ENCODE measurements around the gene KRT81. TPM values are rescaled to one million over a fixed set of nuclear protein-coding genes. Genes with fewer than 3 reads are reported as not detected.
A peak's percentile ranks its signal among the peaks of the same experiment; 100 is the strongest.

KRT81 gene
- under 0.01 TPM in 1 of 2 replicates, not detected in the other for total RNA-seq

- DNase-seq (ENCODE audit: low read depth in 2 of 2) = no peak
Observed at GRCh38 chr12:52291267-52291935, at the start of gene KRT81. KRT81 (minus strand) TSS chr12:52291534; CDS start chr12:52291465, 69 bp downstream.

- DNase-seq (ENCODE audit: low read depth in 2 of 2) = no peak
Observed at GRCh38 chr12:52338241-52338960, 47.1 kb upstream of the KRT81 start.

- DNase-seq (ENCODE audit: low read depth in 2 of 2) = no peak
Observed at GRCh38 chr12:52337054-52337453, 45.7 kb upstream of the KRT81 start.

GRCh38 chr12:52336641-52337040 lies 45.3 kb upstream of the KRT81 start:
- DNase-seq (ENCODE audit: low read depth in 2 of 2) = no peak

GRCh38 chr12:52335598-52336262 lies 44.4 kb upstream of the KRT81 start:
- DNase-seq (ENCODE audit: low read depth in 2 of 2) = peak in 1 of 2 donors; percentile 18

- no peak for DNase-seq (ENCODE audit: low read depth in 2 of 2)
Observed at GRCh38 chr12:52334185-52334584, 42.9 kb upstream of the KRT81 start.

GRCh38 chr12:52333321-52333720 lies 42.0 kb upstream of the KRT81 start:
- no peak for DNase-seq (ENCODE audit: low read depth in 2 of 2)

- DNase-seq (ENCODE audit: low read depth in 2 of 2) = no peak
Observed at GRCh38 chr12:52332381-52332780, 41.0 kb upstream of the KRT81 start.

GRCh38 chr12:52331833-52332232 lies 40.5 kb upstream of the KRT81 start:
- no peak for DNase-seq (ENCODE audit: low read depth in 2 of 2)

GRCh38 chr12:52331039-52331438 lies 39.7 kb upstream of the KRT81 start:
- DNase-seq (ENCODE audit: low read depth in 2 of 2) = no peak

GRCh38 chr12:52327830-52328500 lies 36.6 kb upstream of the KRT81 start:
- no peak for DNase-seq (ENCODE audit: low read depth in 2 of 2)

- DNase-seq (ENCODE audit: low read depth in 2 of 2) = peak; percentile 92 to 95
Observed at GRCh38 chr12:52327052-52327829, 35.9 kb upstream of the KRT81 start.

GRCh38 chr12:52324153-52324444 lies 32.8 kb upstream of the KRT81 start:
- DNase-seq (ENCODE audit: low read depth in 2 of 2) = no peak

GRCh38 chr12:52323416-52324152 lies 32.2 kb upstream of the KRT81 start:
- DNase-seq (ENCODE audit: low read depth in 2 of 2) = no peak

- DNase-seq (ENCODE audit: low read depth in 2 of 2) = no peak
Observed at GRCh38 chr12:52323001-52323400, 31.7 kb upstream of the KRT81 start.

GRCh38 chr12:52322069-52322468 lies 30.7 kb upstream of the KRT81 start:
- DNase-seq (ENCODE audit: low read depth in 2 of 2) = no peak

- no peak for DNase-seq (ENCODE audit: low read depth in 2 of 2)
Observed at GRCh38 chr12:52321418-52321817, 30.1 kb upstream of the KRT81 start.

- DNase-seq (ENCODE audit: low read depth in 2 of 2) = no peak
Observed at GRCh38 chr12:52320784-52321400, 29.6 kb upstream of the KRT81 start, which contains the start of gene KRT83. KRT83 (minus strand) TSS chr12:52321398; CDS start chr12:52321335, 63 bp downstream.

GRCh38 chr12:52319097-52319496 lies 27.8 kb upstream of the KRT81 start:
- no peak for DNase-seq (ENCODE audit: low read depth in 2 of 2)
